Activated naive CD4-positive, alpha-beta T cell treated with Interleukin-2 at 50 U/mL for 16 hours (primary cell): Measurements from ENCODE around the gene TRIM14.

Experiments used
- DNase-seq: peaks from one replicate; pipeline ENCODE4 v3.0.0-alpha.2; 2020

TRIM14 gene, protein sequence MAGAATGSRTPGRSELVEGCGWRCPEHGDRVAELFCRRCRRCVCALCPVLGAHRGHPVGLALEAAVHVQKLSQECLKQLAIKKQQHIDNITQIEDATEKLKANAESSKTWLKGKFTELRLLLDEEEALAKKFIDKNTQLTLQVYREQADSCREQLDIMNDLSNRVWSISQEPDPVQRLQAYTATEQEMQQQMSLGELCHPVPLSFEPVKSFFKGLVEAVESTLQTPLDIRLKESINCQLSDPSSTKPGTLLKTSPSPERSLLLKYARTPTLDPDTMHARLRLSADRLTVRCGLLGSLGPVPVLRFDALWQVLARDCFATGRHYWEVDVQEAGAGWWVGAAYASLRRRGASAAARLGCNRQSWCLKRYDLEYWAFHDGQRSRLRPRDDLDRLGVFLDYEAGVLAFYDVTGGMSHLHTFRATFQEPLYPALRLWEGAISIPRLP

DNA sequence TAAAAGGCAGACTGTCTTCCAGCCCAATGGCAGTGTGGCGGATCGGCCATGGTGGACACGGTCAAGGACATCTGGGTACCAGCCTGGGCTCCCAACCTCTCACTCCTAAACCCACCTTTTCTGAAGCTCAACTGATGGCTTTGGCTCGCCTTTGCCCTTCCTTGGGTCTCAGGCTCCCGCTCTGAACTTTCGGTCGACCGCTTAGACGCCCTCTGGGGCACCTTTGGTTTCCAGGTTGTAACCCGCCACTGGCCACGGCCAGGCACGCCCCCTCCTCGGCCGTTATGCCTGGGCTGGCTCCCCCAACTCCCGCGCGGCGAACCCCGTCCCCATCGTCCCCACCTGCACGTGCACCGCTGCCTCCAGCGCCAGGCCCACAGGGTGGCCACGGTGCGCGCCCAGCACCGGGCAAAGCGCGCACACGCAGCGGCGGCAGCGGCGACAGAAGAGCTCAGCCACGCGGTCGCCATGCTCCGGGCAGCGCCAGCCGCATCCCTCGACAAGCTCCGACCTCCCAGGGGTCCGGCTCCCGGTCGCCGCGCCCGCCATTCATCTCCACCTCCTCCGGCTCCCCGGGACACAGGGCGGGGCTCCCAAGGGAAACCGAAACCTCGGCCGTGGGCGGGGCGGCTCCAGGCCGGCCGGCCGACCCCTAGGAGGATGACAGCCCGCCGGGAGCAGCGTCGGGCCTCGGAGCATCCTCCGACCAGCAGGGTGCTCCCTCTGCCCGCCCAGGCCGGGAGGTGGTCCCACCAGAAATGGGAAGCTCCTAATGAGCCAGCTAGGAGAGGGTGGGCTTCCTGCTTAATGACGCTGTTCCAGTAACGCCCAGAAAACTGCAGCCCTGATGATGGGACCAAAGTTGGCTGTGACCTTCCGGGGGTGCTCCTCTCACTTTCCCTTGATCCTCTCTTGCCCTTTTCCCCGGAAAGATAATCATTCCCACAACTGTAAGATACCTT lies at the start of gene TRIM14:
TSS of gene TRIM14 (minus strand) at position 583 of the 962 bp plus-strand sequence. CDS start at position 549, 34 bp downstream.
- DNase-seq, result peak; percentile 64

DNA sequence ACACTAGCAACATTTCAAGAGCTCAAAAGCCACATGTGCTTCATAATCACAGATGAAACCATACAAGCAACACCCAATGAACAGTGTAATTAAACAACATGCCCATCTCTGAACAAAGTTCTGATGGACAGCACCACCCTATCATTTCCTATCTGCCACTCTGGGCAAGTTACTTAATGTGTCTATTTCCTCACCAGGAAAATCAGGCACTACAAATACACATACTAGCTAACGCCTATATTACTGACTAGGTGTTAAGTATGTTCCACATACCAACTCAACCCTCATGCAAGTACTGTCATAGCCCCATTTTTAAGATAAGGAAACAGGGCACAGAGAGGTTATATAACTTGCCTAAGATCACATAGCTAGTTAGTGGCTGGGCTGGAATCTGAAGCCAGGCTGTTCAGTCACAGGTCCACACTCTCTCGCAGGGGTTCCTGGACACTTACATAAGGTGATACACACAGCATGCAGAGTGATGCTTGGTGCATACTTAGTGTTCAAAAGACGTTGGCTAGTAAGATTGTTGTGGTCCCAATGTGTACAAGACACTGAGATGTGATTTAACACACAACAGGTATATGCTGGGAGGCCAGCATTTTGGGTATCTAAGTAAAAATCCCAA lies 49.2 kb upstream of the TRIM14 start:
- DNase-seq, result no peak

DNA sequence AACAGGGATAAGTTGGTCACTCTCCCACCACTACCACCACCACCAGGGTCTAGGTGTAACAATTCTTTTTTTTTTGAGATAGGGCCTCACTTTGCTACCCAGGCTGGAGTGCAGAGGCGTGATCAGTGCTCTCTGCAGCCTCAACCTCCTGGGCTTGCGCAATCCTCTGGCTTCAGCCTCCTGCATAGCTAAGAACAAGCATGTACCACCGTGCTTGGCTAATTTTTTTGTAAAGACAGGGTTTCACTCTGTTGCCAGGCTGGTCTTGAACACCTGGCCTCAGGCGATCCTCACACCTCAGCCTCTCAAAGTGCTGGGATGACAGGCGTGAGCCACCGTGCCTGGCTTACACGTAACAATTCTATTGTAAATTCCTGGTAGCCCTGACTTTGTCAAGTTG lies 45.9 kb upstream of the TRIM14 start:
- no peak for DNase-seq

DNA sequence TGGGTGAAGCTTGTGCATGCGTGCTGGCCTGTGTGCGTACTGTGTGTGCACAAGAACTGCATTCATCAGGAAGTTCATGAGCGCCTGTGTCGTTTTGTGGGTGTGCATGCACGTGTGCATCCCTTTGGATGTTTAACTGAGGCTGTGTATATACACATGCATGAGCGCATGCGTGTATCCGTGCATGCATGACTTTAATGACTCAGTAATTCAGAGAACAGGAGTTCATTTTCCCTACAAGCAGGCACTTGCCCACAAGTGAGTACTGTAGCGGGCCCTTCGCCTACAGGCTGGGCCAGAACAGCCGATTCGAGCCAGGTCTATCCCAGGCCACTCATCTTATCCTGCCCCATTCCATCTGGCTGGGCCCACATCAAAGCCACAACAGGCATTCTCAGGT lies 43.6 kb upstream of the TRIM14 start:
- DNase-seq, result no peak

DNA sequence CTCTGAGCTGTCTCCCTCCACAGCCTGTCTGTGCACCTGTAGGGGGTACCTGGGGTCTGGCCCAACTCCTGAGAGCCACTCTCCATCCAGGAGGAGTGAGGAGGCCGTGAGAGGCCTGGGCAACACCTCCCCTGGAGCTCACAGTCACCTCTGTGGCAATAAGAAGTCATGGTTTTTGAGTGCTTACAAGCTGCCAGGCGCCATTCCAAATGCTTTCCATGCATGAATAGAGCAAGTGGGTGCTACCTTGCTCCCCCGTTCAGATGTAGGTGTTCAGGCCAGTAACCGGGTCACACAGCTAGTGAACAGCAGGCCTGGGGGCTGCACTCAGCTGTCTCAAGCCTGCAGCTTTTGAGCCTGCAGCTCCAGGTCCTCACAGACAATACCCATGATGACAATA lies 42.8 kb upstream of the TRIM14 start:
- no peak for DNase-seq

DNA sequence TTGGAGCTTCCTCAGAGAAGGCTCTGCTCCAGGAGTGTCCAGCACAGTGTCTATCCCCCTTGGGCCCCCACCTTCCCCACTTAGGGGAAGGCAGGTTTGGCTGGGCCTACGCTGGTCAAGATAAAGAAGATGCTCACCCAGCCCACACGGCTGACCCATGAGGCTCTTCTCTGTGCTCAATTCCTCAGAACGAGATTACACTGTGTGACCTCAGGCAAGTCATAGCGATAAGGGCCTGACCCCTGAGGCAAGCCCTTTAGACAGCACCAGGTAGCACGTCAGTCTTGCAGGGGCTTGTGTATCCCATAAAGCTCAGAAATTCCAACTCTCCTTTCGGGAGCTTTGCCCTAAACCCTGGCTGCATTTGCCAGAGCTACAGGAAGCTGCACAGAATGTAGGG lies 40.8 kb upstream of the TRIM14 start:
- no peak for DNase-seq

DNA sequence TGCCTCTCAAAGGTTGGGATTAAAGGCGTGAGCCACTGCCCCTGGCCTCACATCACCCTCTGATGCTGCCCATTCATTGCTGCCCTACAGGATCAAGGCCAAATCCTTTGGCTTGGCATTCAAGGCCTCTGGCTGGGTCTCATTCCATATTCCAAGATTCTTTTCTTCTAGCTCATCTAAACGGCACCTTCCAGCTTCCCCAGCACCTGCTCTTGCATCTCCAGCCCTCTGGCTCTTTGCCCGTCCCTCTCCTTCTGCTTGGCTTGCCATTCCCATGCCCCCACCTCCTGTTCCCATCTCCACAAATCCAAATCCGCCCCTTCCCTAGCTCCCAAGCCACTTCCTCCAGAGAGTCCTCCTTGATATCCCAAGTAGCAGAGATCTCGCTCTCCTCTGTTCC lies 40.3 kb upstream of the TRIM14 start:
- DNase-seq, result no peak

DNA sequence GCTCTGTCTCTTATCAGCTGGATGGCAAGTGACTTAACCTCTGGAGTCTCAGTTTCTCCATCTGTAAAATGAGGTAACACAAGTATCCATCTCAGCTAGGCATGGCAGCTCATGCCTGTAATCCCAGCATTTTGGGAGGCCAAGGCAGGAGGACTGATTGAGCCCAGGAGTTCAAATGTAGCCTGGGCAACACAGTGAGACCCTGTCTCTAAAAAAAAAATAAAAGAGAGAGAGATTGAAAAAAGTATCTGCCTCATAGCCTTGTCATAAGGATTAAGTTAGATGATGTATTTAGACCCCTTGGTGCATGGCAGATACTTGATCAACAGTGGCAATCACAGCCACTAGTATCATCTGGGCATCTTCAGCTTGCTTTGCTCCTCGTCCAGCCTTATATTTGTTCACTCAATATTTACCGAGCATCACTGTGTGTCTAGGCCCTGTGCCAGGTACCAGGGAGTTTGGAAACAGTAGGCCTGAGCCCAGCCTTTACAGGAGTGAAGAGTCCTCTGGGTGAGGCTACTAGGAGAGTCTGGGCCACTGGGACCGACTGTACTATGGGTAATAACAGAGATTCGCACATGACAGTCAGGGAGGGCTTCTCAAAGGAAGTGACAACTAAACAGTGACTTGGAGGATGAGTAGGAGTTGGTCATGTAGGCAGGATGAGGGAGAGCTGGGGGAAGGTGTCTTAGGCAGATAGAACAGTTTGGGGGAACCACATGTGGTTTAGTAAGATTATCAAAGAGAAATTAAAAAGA lies 39.2 kb upstream of the TRIM14 start:
- no peak for DNase-seq

DNA sequence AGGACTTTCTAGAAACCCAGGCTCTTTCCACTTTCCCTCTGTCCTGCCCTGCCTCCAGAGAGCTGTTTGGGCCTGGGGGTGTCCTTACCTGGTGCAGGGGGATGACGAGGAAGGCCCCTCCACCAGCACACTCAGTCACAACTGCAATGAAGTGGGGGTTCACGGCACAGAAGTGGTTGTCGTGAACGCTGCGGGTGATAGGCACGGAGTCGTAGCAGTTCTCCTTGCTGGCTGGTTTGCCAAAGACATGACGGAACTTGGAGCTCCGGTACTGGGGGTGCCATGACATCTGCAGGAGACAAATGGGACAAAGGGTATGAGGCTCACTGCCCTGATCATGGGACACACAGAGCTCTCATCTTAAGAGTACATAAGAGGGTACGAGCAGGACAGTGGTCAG lies 38.4 kb upstream of the TRIM14 start:
- no peak for DNase-seq

DNA sequence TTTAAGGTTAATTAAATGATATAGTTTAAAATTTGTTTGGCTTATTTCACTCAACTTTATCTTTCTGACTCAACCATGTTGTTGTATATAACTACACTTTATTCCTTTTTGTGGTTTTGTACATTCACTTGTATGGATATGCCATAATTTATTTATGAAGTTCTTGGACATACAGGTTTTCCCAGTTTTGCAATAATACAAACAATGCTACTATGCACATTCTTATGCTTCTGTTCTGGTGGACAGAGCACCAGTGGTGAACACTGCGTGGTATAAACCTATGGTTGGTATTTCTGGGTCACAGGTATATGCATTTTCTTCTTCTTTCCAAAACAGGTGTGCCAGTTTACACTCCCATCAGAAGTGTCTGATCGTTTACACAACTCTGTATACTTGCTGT lies 35.7 kb upstream of the TRIM14 start:
- DNase-seq, result no peak

DNA sequence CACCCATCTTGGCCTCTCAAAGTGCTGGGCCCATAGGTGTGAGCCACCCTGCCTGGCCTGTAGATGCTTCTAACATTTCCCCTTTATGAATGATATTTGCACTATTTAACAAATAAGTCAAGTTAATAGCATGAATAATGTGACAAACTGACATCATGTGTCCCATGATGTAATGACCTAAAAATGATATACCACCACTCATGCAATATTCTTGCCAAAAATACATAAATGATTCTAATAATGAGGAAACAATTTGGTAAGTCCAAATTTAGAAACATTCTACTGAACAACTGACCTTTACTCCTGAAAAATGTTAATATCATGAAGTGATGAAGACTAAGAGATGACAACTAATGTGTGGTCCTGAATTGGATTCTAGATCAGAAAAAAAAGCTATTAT lies 33.5 kb upstream of the TRIM14 start:
- DNase-seq, result no peak

DNA sequence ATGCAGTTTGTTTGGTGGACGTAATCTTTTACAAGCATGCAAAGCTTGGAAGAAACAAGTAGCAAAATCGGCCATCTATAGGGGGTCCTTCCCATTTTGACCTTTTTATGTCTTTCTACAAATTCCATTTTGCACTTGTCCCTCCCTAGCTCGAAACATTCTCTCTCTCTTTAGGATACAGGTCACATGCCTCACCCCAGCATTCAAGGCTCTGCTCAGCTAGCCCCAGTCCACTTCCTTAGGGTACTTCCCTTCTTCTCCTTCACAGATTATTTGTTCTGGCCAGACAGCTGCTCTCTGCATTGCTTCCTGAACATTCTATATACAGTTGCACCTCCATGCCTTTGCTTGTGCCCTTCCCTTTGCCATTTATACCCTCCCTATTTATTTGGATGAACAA lies 31.7 kb upstream of the TRIM14 start:
- DNase-seq, result no peak

DNA sequence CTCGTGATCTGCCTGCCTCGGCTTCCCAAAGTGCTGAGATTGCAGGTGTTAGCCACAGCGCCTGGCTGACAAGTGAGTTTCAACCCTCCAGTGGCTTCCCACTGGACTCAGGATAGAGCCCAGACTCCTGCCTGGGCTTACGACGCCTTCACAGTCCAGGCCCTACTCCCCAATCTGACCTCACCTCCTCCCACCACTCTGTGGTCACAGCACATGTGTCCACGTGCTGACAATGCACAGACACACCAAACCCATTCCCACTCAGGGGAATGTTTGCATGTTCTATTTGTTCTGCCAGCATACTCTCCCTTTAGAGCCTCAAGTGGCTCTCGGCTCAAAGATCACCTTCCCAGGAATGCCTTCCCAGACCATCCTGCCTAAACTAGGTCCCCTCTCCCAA lies 31.1 kb upstream of the TRIM14 start:
- DNase-seq, result no peak

DNA sequence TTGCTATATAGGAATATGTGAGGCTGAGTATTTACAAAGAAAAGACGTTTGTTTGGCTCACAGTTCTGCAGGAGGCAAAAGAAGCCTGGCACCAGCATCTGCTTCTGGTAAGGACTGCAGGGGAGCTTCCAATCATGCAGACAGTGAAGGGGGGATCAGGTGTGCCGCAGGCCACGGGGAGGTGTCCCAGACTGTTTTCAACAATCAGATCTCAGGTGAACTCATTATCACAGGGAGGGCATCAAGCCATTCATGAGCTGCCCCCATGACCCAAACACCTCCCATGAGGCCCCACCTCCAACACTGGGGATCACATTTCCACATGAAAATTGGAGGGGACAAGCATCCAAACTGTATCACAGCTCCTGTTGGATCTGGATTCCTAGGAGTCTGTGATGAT lies 30.4 kb upstream of the TRIM14 start:
- DNase-seq, result no peak

DNA sequence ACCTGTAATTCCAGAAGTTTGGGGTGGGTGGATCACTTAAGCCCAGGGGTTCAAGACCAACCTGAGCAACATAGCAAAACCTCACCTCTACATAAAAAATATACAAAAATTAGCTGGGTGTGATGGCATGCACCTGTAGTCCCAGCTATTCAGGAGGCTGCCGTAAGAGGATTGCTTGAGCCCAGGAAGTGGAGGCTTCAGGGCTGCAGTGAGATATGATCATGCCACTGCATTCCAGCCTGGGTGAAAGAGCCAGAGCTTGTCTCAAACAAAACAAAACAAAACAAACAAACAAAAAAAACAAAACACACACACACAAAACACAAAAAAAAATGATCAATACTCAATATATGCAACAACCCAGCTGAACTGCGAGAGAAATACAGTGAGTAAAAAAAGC lies 29.5 kb upstream of the TRIM14 start:
- DNase-seq, result no peak

DNA sequence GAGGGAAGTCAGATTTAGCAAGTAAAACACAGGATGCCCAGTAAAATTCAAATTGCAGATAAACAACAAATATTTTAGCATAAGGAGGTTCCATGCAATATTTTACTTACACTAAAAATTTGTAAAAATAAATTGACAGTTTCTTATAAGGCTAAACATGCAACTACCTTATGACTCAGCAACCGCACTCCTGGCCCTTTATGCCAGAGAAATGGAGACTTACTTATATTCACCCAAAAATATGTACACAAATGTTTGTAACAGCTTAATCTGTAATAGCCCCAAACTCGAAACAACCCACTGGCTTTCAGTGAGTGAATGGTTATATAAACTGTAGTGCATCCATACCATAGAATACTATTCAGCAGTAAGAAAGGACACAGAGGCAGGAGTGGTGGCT lies 28.6 kb upstream of the TRIM14 start:
- no peak for DNase-seq

DNA sequence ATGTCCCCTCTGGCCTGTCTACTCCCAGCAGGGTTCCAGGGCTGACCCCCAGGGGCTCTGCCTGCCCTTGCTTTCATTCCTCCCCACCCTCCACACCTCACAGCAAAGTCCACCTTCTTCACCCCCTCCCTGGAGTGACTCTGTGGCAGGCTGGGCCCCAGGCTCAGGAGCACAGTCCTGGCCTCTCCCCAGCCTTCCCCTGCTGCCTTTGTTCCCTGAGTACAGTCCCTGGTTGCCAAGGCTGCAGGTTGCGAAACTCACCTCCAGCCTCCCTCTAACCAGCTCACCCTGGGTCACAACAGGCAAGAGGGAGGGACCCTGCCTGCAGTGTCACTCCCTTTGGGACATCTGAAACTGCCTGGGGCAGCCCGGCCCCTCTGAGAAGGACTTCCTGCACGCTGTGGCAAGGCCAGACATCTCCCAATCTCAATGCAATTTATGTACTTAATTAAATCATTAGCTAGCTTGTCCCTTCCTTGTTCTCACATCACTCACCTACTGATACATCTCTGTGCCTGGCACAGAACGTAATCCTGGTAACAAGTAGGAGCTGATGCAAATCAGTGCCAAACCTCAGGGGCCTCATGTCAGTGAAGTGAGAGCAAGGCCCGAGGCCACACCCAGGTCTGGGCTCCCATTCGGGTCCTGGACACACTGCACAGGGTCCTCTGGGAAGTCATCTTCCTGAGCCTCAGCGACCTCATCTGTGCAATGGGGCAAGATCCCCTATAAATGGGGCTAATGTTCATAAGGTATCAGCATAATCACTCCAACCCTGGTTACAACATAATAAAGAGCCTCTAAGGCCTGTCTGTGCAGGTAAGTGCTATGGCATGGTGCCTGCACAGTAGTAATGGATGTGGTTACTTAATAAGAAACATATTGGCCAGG lies 27.3 kb upstream of the TRIM14 start:
- no peak for DNase-seq

DNA sequence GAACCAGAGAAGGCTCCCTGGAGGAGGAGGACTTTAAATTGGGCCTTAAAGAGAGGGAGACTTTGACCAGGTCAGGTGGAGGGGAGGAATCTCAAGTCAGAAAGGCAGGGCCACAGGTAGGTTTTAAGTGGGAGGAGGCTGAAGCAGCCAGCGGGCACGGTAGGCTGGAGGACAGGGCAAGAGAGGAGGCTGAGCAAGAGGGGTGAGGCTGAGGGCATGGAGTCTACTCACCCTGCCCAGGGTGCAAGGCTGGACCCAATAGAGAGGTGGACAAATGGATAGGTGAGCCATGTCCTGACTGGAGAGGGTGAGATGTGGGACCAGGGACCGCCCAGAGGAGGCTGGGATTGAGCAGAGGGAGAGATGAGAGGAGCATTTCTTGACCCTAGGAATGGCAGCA lies 25.6 kb upstream of the TRIM14 start:
- DNase-seq, result no peak

DNA sequence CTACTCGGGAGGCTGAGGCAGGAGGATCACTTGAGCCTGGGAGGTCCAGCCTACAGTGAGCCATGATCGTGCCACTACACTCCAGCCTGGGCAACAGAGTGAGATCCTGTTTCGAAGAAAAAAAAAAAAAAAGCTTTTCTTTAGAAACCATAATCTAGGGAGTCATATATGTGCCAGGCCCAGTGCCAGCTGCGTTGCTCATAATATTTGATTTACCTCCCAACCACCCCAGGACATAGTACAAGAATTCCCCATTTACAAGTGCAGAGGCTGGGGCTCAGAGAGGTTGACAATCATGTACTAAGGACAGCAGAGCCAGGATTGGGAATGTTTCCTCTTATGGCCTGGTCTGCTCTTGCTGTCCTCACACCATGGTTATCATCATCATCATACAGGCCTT lies 25.1 kb upstream of the TRIM14 start:
- no peak for DNase-seq

DNA sequence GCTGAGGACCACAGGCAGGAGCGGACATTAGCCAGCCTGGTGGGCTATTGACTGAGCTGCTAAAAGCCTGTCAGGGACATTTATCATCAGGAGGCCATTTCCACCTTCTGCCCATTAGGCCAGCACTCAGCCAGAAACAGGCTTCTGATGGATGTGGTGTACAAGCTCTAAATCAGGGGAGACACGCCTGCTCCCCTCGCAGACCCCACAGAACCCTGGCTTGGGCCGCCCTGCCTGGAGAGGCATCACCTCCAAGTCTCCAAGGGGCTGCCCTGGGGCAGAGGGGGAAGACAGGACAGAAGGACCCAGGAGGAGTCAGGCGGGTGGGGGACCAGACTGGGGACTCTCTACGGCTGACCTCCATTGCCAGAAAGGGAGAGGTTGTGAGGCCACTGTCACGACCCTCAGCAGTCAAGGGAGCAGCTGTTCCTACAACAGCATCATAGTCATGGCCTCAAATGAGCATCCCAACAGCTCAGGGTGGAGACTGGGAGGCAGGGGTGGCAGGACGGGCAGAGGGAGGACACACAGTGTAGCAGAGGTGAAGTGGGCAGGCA lies 24.0 kb upstream of the TRIM14 start:
- DNase-seq, result no peak

DNA sequence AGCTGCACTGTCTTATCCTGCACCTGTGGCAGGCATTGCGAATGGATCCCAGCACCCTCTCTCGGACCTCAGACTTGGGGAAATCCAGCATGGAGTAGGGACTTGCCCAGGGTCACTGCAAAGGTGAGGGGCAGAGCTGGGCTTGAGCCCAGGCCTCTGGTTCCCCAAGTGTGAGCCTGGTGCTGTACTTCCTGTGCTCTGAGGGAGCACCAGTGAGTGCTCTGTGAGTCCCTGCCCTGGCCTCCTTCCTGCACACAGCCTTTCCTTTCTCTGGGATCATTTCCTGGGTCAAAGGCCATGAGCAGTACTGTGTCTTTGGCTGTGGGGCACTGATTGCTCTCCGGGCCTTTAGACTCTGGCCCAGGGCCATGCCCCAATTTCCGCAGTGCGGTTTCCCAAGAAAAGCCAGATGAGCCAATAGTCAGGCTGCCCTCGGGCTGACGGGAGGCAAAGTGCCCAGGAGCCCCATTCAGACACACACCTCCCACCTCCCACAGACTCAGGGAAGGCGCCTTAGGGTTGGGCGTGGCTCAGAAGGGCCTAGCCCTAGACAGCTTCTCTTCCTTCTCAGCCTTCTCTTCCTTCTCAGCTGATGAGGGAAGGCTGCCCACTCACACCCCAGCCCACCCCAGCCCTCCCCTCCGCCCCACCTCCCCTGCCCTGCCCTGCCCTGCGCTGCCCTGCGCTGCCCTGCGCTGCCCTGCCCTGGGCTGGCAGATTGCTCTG lies 23.3 kb upstream of the TRIM14 start:
- DNase-seq, result no peak
